GM19467 (cell line): ENCODE results near the gene KBTBD4.

ENCODE experiments used
- ATAC-seq: cut with Tn5 transposase; IDR thresholded peaks from one replicate; pipeline ENCODE4 v1.9.1; 2021; ENCODE audit warnings: mild to moderate bottlenecking, moderate library complexity; ENCODE audit not compliant: unreplicated experiment

The KBTBD4 gene

GRCh38 chr11:47591764-47592163, 13.0 kb upstream of the KBTBD4 start:
- ATAC-seq, result no peak

- ATAC-seq, result no peak
Observed at GRCh38 chr11:47589977-47590861, 11.4 kb upstream of the KBTBD4 start.

- no peak for ATAC-seq
Observed at GRCh38 chr11:47589584-47589976, 10.8 kb upstream of the KBTBD4 start.

GRCh38 chr11:47589118-47589517, 10.3 kb upstream of the KBTBD4 start:
- no peak for ATAC-seq

- no peak for ATAC-seq
Observed at GRCh38 chr11:47587723-47588326, 9.1 kb upstream of the KBTBD4 start.

- ATAC-seq, result no peak
Observed at GRCh38 chr11:47587039-47587716, 8.4 kb upstream of the KBTBD4 start.

- no peak for ATAC-seq
Observed at GRCh38 chr11:47586098-47586855, 7.5 kb upstream of the KBTBD4 start, which contains the start of gene FAM180B. TSS of gene FAM180B (plus strand) at chr11:47586678. CDS start at chr11:47586769, 91 bp downstream.

- no peak for ATAC-seq
Observed at GRCh38 chr11:47583844-47584243, 5.1 kb upstream of the KBTBD4 start.

GRCh38 chr11:47577460-47578041, 1.2 kb downstream of the KBTBD4 start:
- no peak for ATAC-seq

- ATAC-seq, result no peak
Observed at GRCh38 chr11:47573321-47573720, 5.4 kb downstream of the KBTBD4 start.

- ATAC-seq, result no peak
Observed at GRCh38 chr11:47572715-47573255, 6.0 kb downstream of the KBTBD4 start.

GRCh38 chr11:47571895-47572294, 6.9 kb downstream of the KBTBD4 start:
- ATAC-seq, result no peak

GRCh38 chr11:47571357-47571729, 7.4 kb downstream of the KBTBD4 start:
- no peak for ATAC-seq

GRCh38 chr11:47570651-47571356, 8.0 kb downstream of the KBTBD4 start:
- ATAC-seq, result no peak

GRCh38 chr11:47569646-47570045, 9.1 kb downstream of the KBTBD4 start:
- ATAC-seq, result no peak

GRCh38 chr11:47566149-47566698, 12.5 kb downstream of the KBTBD4 start:
- ATAC-seq, result no peak

- ATAC-seq, result peak; percentile 79
Observed at GRCh38 chr11:47565340-47566148, 13.2 kb downstream of the KBTBD4 start, which contains the start of gene PTPMT1. TSS of gene PTPMT1 (plus strand) at chr11:47565599. CDS start at chr11:47565623, 24 bp downstream.

GRCh38 chr11:47564933-47565339, 13.8 kb downstream of the KBTBD4 start:
- ATAC-seq, result peak; percentile 15
